T47D (cell line): Measurements from ENCODE around the gene TOR4A.
"Not testable (repeated sequence)": the region's sequence is repeated elsewhere in the genome, so short reads cannot be mapped to it uniquely, and the experiment has no call there.

ENCODE experiments used
- DNase-seq, 2 experiments: peaks; one replicate each; pipeline versions ENCODE4 v3.0.0 to v3.0.0-alpha.2; 2011 to 2012; ENCODE audit warnings: low read depth in 1 of 2, low spot score in 1 of 2
- JUND ChIP-seq: IDR thresholded peaks from 2 replicates; pipeline ENCODE4 v1.6.1; 2012; ENCODE audit warnings: low read depth
- in situ Hi-C: cut with HindIII; loops from 2 replicates; pipeline ENCODE4 v1.10.0; 2016; ENCODE audit warnings: low sequenced_read_pairs, low pct_unique_long_range_greater_than_20kb

Gene TOR4A

DNA sequence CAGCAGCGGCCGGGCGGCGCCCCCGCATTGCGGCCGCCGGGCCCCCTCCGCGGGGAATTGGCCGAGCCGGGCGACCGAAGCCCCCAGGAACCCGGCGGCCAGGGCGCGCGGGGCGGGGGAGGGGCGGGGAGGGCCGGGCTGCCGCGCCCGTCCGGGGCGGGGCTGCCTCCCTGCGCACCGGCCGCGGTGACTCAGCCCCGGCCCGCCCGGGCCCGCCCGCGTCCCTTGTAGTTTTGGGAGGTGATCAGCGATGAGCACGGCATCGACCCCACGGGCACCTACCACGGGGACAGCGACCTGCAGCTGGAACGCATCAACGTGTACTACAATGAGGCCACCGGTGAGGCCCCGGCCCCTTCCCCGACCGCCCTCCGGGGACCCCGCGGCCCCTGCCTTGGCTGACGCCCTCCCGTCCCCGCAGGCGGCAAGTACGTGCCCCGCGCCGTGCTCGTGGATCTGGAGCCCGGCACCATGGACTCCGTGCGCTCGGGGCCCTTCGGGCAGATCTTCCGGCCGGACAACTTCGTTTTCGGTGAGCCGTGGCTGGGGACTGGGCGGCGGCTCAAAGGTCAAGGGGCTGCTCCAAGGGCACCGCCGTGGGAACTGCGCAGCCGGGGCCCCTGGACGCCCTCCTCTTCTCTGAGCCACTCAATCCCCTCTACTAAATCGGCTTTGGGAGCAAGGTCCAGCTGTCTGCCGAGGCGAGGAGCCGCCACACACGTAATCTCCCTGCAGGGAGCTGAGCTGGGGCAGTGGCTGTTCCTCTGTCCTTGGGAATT lies 35.8 kb upstream of the TOR4A start:
- no peak for TF ChIP-seq JUND
- in situ Hi-C loops, result no loop called here
- peak in 1 of 2 experiments; percentile 59 for DNase-seq

DNA sequence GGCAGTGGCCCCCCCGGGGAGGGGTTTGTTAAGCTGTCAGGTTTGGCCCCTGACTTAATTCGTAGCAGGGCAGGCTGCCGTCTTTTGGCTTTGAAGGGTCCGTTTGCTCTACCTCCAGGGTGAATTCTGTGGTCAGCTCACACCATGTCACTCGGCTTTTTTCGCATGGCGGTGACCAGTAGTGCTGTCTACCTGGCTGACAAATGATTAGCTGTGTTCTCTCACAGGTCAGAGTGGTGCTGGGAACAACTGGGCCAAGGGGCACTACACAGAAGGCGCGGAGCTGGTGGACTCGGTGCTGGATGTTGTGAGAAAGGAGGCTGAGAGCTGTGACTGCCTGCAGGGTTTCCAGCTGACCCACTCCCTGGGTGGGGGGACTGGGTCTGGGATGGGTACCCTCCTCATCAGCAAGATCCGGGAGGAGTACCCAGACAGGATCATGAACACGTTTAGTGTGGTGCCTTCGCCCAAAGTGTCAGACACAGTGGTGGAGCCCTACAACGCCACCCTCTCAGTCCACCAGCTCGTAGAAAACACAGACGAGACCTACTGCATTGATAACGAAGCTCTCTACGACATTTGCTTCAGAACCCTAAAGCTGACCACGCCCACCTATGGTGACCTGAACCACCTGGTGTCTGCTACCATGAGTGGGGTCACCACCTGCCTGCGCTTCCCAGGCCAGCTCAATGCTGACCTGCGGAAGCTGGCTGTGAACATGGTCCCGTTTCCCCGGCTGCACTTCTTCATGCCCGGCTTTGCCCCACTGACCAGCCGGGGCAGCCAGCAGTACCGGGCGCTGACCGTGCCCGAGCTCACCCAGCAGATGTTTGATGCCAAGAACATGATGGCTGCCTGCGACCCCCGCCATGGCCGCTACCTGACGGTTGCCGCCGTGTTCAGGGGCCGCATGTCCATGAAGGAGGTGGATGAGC lies 35.0 kb upstream of the TOR4A start:
- no peak for TF ChIP-seq JUND
- DNase-seq, result no peak
- in situ Hi-C loops, result no loop called here

- in situ Hi-C loops, DNase-seq: not testable (repeated sequence)
These were observed 34.3 kb upstream of the TOR4A start for GRCh38 chr9:137243266-137243625.

GRCh38 chr9:137243626-137244485 lies 33.7 kb upstream of the TOR4A start:
- peak in 1 of 2 experiments; percentile 51 for DNase-seq

GRCh38 chr9:137244486-137245449 lies 32.8 kb upstream of the TOR4A start:
- no peak for TF ChIP-seq JUND
- DNase-seq, result peak in 1 of 2 experiments; percentile 44
- in situ Hi-C loops, result no loop called here

More at GRCh38 chr9:137243626-137244485, 33.7 kb upstream of the TOR4A start:
- no peak; the same call in 1 of the 2 replicates for TF ChIP-seq JUND
- in situ Hi-C loops, result no loop called here

- in situ Hi-C loops, result no loop called here
- DNase-seq, result no peak
- no peak for TF ChIP-seq JUND
These were observed 31.8 kb upstream of the TOR4A start for GRCh38 chr9:137245450-137246421.

- DNase-seq, result no peak
- in situ Hi-C loops, result no loop called here
- TF ChIP-seq JUND, result no peak
These were observed 30.2 kb upstream of the TOR4A start for GRCh38 chr9:137247135-137247915.

GRCh38 chr9:137247916-137248175 lies 29.7 kb upstream of the TOR4A start:
- TF ChIP-seq JUND, result no peak
- in situ Hi-C loops, result no loop called here
- DNase-seq, result no peak

- DNase-seq, result no peak
- no peak for TF ChIP-seq JUND
- in situ Hi-C loops, result no loop called here
These were observed 27.0 kb upstream of the TOR4A start for GRCh38 chr9:137250329-137251193.
